Kidney epithelial cell (primary cell): ENCODE measurements around the gene SSNA1. TPM values are rescaled to one million over a fixed set of nuclear protein-coding genes. Genes with fewer than 3 reads are reported as not detected.

Source experiments
- DNase-seq: peaks from one replicate; pipeline ENCODE4 v3.0.0-alpha.2; 2010; ENCODE audit warnings: low read depth
- H3K27me3 ChIP-seq: 2 replicates; pipeline ENCODE4 v1.6.0; 2011; ENCODE audit warnings: low read length; ENCODE audit not compliant: control insufficient read depth, insufficient read depth
- H3K36me3 ChIP-seq: 2 replicates; pipeline ENCODE4 v1.5.1; 2011; ENCODE audit warnings: low read length; ENCODE audit not compliant: control insufficient read depth, insufficient read depth
- H3K4me3 ChIP-seq: 2 replicates; pipeline ENCODE4 v1.5.1; 2011; ENCODE audit warnings: low read depth, mild to moderate bottlenecking, control low read depth, low read length
- CTCF ChIP-seq: IDR thresholded peaks from 2 replicates; pipeline ENCODE4 v1.5.1; 2011; ENCODE audit warnings: mild to moderate bottlenecking, moderate library complexity, low read length, control low read depth, inconsistent platforms; ENCODE audit not compliant: insufficient read depth, poor library complexity, severe bottlenecking
- total RNA-seq: library from RNA; depleted of rRNA; stranded (reverse); fragments of >200 nt; gene quantifications from 2 replicates; pipeline ENCODE4 v1.2.3, GENCODE V29; 2015

The SSNA1 gene
- total RNA-seq, 1 donor from 2014 or later: 95.1 TPM

- DNase-seq: no peak
Measured at GRCh38 chr9:137226338-137227053, 38.0 kb downstream of the SSNA1 start.

GRCh38 chr9:137227054-137227852 is 38.8 kb downstream of the SSNA1 start, which contains the start of gene RNF224:
Gene RNF224, plus strand, starts transcription at chr9:137227502. Its CDS starts 834 bp downstream, at chr9:137228336.
- Histone ChIP-seq H3K36me3 (no peaks in the 10 kb centered on the region), H3K27me3 (peaks cover 27% of the 10 kb centered on the region), H3K4me3 (no peak within 1 kb of the TSS)
- TF ChIP-seq CTCF: peak; percentile 91
- DNase-seq: no peak

More at GRCh38 chr9:137226338-137227053, 38.0 kb downstream of the SSNA1 start:
- TF ChIP-seq CTCF: no peak
- H3K27me3 ChIP-seq: peaks cover 24% of the 10 kb centered on the region
- no peak overlapping the region for H3K4me3 ChIP-seq
- H3K36me3 ChIP-seq: no peaks in the 10 kb centered on the region

GRCh38 chr9:137227853-137228505 is 39.5 kb downstream of the SSNA1 start:
- Histone ChIP-seq H3K4me3 (no peak overlapping the region), H3K36me3 (no peaks in the 10 kb centered on the region), H3K27me3 (peaks cover 35% of the 10 kb centered on the region)
- DNase-seq: no peak
- TF ChIP-seq CTCF: no peak

- TF ChIP-seq CTCF: no peak
Measured at GRCh38 chr9:137228506-137228967, 40.1 kb downstream of the SSNA1 start.

GRCh38 chr9:137228968-137229896 is 40.8 kb downstream of the SSNA1 start:
- H3K4me3 ChIP-seq: no peak overlapping the region
- no peak for TF ChIP-seq CTCF
- DNase-seq: no peak
- no peaks in the 10 kb centered on the region for H3K36me3 ChIP-seq
- peaks cover 46% of the 10 kb centered on the region for H3K27me3 ChIP-seq

More at GRCh38 chr9:137228506-137228967, 40.1 kb downstream of the SSNA1 start:
- Histone ChIP-seq H3K4me3 (no peak overlapping the region), H3K36me3 (no peaks in the 10 kb centered on the region), H3K27me3 (peaks cover 40% of the 10 kb centered on the region)
- DNase-seq: no peak
